Raji (cell line): ENCODE measurements around the gene KCNJ14.

Source experiments
- POLR2A ChIP-seq: IDR thresholded peaks from 2 replicates; pipeline ENCODE4 v1.6.1; 2011; ENCODE audit warnings: low read depth, low read length, control low read depth; ENCODE audit not compliant: insufficient read depth

Gene KCNJ14

DNA sequence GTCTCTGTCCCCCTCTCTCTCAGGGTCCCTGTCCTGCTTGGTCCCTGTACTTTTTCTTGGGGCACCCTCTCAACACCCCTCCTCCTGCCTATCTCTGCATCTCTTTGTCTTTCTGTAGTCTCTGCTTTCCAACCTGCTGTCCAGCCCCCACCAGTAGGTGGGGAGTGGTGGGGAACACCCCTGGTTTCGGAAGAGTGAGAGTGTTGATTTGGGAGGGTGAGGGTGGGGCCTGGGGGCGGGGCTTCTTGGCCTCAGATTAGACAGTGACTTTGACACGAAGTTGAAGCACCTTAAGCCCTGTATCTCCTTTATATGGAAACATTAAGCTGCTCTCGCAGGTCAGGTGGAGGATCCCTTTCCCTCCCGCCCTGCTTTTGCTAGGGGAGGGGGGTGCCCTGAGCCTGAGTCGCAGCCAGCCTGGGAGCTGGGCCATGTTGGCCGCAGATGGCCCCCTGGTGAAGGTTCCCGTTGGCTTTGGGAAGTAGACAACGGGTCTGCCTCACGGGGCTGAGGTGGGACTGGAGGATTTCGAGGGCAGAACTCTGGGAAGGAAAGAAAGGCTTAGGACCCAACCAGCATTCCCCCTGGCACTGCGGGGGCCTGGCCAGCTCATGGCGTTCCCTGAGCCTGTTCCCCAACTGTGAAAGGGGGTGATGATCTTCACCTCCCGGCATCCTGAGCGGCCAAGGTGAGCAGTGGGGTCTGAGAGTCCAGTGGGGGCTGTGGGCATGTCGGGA lies at the start of gene KCNJ14:
Gene KCNJ14, plus strand, starts transcription at position 404 of the 737 bp plus-strand sequence. CDS start 6,151 bp downstream, outside the sequence.
- TF ChIP-seq POLR2A, result no peak

DNA sequence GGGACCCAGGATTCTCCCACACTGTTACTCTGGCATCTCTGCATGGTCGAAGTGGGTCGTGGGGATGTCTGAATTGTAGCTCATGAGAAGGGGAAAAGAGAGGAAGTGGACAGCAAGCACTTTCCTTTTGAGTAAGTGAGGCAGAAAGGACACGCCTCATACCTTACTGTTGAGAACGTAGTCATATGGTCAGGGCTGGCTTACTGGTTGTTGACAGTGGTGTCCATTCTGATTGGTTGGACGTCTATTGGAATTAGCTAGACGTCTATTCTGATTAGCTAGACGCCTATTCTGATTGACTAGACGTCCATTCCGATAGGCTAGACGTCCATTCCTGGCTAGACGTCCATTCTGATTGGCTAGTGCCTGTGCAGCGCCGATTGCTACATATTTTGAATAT lies 49.5 kb upstream of the KCNJ14 start:
- TF ChIP-seq POLR2A, result no peak

DNA sequence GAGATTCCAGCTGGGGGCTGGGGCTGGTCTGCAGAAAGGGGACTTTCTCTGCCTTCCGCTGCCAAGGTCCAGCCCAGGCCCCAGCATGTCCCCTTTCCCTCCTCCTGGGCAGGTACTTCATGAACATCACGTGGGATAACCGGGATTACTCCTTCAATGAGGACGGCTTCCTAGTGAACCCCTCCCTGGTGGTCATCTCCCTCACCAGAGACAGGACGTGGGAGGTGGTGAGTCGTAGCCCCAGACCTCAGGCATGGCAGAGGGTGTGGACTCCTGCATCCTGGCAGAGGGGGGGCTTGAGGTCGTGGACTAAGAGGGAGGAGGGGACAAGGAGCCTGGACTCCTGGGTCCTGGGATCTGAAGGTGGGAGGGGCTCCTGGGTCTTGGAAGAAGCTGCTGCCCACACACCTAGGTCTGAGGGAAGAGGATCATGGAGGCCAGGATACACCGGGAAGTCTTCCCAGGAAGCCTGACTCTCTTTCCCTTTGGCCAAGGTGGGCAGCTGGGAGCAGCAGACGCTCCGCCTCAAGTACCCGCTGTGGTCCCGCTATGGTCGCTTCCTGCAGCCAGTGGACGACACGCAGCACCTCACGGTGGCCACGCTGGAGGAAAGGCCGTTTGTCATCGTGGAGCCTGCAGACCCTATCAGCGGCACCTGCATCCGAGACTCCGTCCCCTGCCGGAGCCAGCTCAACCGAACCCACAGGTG lies 41.3 kb upstream of the KCNJ14 start:
- TF ChIP-seq POLR2A, result no peak

DNA sequence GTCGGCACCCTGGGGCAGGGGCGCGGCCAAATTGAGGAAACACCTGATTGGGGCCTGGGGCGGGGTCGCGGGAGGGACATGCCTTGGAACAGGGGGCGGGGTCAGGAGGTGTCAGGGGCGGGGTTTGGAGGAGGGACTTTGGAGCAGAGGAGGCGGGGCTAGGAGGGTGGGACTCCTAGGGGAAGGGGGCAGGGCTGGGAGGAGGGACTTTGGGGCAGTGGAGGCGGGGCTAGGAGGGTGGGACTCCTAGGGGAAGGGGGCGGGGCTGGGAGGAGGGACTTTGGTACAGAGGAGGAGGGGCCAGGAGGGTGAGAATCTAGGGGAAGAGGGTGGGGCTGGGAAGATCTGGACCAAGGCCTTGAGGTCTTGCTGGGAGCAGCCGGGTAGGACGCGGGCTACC lies 40.0 kb upstream of the KCNJ14 start:
- TF ChIP-seq POLR2A, result no peak

DNA sequence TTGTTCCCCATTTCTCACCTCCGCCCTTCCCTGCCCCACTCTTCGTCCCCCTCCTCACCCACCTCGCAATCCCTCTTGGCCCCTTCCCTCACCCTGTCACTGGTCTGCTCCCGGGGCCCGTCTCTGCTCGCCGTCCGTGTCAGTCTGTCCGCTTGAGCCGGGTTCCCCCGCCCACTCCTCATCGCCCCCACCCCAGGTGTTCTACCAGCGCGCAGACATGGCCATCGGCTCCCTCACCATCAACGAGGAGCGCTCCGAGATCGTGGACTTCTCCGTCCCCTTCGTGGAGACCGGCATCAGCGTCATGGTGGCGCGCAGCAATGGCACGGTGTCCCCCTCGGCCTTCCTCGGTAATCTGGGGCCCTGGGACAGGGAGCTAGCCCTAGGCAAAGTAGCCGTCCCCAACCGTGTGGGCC lies 39.6 kb upstream of the KCNJ14 start:
- TF ChIP-seq POLR2A, result no peak

DNA sequence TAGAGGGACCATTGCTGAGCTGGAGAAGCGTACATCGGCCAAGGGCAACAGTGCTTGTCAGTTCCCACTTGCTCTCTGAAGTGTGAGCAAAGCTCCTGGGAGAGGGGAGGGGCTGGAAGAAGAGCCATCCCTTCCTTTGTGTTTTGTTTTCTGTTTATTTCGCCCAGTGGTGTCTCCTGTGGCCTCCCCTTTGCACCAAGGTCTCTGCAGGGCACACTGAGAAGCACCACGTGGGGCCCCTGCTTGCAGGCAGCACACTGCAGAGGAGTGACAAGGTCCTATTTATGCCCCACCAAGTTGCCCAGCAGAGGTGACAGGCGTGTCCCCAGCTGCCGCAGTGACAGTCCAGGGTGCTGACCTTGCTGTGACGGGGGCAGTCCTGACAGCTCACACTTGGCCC lies 38.0 kb upstream of the KCNJ14 start:
- TF ChIP-seq POLR2A, result no peak

DNA sequence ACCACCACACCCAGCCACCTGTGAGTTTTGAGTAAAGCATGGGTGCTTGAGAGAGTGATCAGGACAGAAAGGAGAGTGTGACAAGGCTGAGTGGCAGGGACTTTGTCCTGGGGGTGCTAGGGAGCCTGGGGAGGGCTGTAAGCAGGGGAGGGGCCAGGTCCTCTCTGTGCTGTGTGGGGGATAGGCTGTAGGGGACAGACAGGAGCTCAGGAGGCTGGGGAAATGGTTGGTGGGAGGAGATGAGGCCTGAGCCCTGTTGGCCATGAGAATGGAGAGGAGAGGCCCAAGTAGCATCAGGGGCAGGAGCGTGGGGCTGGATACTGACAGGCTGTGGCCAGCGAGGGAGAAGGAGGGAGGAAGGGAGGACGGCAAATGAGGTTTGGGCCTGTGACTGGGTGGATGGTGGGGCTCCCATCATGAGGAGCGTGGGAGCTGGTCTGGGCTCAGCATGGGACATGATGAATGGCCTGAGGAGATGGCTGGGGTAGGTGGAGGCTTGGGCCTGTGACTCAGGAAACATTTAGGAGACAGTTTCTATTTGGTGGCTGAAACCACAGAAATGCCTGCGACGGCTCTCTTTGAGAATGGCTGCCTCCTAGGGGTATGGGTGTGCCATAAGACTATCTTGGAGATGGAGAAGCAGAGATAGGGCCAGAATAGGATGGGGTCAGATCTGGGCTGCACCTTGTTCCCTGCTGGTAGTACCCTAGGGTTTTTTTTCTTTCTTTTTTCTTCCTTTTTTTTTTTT lies 36.9 kb upstream of the KCNJ14 start:
- TF ChIP-seq POLR2A, result no peak

DNA sequence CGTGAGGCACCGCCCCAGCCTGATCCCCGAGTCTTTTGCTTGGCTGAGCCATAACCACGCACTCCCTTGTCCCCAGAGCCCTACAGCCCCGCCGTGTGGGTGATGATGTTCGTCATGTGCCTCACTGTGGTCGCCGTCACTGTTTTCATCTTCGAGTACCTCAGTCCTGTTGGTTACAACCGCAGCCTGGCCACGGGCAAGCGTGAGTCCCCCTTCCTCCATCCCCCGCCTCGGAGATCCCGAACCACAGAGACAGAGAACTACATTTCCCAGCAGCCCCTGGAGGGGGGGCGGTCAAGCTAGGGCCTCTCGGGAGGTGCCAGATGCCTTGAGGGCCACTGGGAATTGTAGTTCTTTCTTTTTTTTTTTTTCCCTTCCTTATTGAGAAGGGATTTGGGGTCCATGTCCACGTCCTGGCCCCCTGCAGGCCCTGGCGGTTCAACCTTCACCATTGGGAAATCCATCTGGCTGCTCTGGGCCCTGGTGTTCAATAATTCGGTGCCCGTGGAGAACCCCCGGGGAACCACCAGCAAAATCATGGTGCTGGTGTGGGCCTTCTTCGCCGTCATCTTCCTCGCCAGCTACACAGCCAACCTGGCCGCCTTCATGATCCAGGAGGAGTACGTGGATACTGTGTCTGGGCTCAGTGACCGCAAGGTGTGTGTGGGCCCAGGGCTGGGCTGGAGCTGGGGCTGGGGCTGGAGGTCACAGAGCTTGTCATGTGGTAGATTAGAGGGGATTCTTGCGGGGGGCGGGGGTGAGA lies 36.0 kb upstream of the KCNJ14 start:
- no peak for TF ChIP-seq POLR2A

DNA sequence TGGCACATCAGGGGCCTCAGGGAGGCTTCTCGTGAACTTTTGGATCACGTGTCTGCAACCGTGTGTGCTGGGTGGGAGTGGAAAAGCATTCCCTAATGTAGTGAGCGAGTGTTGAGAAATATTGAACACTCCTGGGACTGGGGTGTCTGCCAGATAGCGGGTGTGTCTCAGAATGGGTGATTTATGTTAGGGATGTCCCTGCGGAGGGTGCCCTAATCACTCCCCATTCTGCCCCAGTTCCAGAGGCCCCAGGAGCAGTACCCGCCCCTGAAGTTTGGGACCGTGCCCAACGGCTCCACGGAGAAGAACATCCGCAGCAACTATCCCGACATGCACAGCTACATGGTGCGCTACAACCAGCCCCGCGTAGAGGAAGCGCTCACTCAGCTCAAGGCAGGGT lies 33.8 kb upstream of the KCNJ14 start:
- no peak for TF ChIP-seq POLR2A

DNA sequence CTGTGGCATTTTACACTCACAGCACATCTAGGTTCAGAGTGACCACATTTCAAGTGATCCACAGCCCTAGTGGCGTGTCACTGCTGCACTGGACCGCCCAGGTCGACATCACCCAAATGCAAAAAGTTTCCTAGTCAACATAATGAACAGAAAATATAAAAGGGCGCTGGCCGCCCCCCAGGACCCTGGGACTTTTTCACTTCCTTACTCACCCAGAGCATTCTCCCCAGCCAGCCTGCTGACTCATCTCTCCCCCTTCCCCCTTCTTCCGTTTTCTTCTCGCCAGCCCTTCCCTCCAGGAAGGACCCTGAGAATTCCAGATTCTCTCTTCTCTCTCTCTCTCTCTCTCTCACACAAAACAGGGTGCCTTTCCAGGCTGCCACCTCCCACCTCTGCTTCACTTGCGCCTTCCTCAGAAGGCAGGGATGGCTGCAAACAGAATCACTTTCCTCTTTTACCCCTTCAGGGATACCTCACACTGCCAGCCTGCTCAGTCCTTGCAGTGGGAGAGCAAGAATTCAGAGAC lies 30.6 kb upstream of the KCNJ14 start:
- TF ChIP-seq POLR2A, result no peak

DNA sequence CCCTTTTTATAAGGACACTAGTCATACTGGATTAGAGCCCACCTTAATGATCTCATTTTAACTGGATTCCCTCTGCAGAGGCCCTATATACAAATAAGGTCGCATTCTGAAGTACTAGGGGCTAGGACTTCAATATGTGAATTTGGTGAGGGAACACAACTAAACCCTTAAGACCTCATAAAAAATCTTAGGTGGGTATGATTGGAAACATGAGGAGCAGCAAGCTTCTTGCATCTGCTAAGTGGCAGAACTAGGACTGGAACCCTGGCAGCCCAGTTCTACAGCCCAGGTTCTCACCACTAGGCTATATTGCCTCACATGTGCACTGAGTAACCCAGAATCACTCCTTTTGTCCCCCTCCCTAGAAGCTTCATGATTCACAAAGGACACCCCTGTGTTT lies 26.7 kb upstream of the KCNJ14 start:
- no peak for TF ChIP-seq POLR2A

DNA sequence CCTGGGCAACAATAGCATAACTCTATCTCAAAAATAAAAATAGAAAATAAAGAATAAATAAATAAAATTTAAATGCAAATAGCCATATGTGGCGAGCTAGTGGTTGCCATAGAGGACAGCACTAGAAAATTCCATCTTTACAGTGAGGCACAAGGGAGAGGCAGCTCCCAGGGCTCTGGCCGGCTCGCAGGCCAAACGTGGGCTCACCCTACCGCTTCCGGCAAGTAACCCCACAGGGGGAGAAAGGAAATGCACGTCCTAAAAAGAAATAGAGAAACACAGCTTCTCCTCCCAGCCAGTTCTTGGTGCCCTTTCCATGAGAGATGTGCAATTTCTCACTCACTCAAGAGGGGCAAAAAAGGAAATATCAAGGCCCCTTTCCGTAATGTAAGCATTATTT lies 22.0 kb upstream of the KCNJ14 start:
- no peak for TF ChIP-seq POLR2A

DNA sequence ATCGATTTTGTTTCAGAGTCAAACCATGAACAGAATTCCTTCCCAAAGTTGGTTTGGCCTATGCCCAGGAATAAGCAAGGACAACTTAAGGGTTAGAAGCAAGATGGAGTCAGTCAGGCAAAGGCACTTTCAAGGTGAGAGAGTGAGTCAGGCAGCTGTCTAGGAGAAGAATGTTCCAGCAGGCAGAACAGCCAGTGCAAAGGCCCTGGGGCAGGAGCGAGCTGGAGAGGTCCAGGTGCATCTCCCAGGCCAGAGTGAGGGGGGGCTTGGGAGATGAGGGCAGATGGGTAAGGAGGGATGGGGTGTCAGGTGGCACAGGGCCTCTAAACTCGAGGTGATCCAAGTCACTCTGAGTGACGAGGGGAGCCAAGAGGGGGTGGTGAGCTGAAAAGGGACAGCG lies 18.8 kb upstream of the KCNJ14 start:
- no peak for TF ChIP-seq POLR2A

DNA sequence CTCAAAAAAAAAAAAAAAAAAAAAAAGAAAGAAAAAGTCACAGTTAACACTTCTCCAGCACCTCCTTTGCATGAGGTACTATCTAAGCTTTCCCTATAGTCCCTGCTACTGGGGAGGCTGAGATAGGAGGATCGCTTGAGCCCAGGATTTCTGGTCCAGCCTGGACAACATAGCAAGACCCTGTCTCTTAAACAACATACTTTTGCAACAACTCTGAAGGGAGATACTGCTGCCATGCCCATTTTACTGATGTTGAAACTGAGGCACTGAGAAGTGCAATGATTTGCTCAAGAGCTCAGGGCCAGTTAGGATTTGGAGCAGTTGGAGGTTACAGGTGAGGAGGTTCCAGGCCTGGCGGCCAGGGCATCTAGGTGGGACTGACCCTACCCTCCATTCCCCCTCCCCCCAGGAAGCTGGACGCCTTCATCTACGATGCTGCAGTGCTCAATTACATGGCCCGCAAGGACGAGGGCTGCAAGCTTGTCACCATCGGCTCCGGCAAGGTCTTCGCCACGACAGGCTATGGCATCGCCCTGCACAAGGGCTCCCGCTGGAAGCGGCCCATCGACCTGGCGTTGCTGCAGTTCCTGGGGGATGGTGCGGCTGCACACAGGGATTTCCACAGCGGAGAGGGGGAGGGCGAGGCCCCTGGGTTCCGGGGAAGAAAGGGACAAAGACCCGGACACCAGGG lies 13.9 kb upstream of the KCNJ14 start:
- no peak for TF ChIP-seq POLR2A
